Kidney epithelial cell (primary cell): ENCODE measurements around the gene GAS2L2. TPM values are rescaled to one million over a fixed set of nuclear protein-coding genes. Genes with fewer than 3 reads are reported as not detected.

Source experiments
- DNase-seq: peaks from one replicate; pipeline ENCODE4 v3.0.0-alpha.2; 2010; ENCODE audit warnings: low read depth
- H3K27me3 ChIP-seq: 2 replicates; pipeline ENCODE4 v1.6.0; 2011; ENCODE audit warnings: low read length; ENCODE audit not compliant: control insufficient read depth, insufficient read depth
- H3K36me3 ChIP-seq: 2 replicates; pipeline ENCODE4 v1.5.1; 2011; ENCODE audit warnings: low read length; ENCODE audit not compliant: control insufficient read depth, insufficient read depth
- H3K4me3 ChIP-seq: 2 replicates; pipeline ENCODE4 v1.5.1; 2011; ENCODE audit warnings: low read depth, mild to moderate bottlenecking, control low read depth, low read length
- total RNA-seq: library from RNA; depleted of rRNA; stranded (reverse); fragments of >200 nt; gene quantifications from 2 replicates; pipeline ENCODE4 v1.2.3, GENCODE V29; 2015
- TF ChIP-seq, protein P1 (sequence below): IDR thresholded peaks from 2 replicates; pipeline ENCODE4 v1.5.1; 2011; ENCODE audit warnings: mild to moderate bottlenecking, moderate library complexity, low read length, control low read depth, inconsistent platforms; ENCODE audit not compliant: insufficient read depth, poor library complexity, severe bottlenecking

Gene GAS2L2
- total RNA-seq, 1 donor from 2014 or later = not detected

DNA sequence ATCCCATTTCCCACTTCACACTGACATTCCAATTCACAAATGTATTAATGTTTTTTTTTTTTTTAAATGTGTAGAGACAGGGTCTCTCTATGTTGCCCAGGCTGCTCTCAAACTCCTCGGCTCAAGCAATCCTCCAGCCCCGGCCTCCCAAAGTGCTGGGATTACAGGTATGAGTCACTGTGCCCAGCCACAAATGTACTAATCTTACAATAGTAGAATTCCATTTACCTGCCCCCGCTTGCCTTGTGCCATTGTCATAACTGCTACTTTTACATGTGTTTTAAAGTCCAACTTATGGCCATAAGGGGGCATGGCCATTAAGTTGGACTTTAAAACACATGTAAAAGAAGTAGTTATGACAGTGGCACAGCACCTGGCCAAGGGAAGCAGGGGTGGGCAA lies 37.8 kb upstream of the GAS2L2 start:
- Histone ChIP-seq H3K27me3 (peaks cover 20% of the 10 kb centered on the region), H3K36me3 (no peaks in the 10 kb centered on the region), H3K4me3 (no peak overlapping the region)
- DNase-seq = no peak
- TF ChIP-seq, protein P1, sequence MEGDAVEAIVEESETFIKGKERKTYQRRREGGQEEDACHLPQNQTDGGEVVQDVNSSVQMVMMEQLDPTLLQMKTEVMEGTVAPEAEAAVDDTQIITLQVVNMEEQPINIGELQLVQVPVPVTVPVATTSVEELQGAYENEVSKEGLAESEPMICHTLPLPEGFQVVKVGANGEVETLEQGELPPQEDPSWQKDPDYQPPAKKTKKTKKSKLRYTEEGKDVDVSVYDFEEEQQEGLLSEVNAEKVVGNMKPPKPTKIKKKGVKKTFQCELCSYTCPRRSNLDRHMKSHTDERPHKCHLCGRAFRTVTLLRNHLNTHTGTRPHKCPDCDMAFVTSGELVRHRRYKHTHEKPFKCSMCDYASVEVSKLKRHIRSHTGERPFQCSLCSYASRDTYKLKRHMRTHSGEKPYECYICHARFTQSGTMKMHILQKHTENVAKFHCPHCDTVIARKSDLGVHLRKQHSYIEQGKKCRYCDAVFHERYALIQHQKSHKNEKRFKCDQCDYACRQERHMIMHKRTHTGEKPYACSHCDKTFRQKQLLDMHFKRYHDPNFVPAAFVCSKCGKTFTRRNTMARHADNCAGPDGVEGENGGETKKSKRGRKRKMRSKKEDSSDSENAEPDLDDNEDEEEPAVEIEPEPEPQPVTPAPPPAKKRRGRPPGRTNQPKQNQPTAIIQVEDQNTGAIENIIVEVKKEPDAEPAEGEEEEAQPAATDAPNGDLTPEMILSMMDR = no peak

DNA sequence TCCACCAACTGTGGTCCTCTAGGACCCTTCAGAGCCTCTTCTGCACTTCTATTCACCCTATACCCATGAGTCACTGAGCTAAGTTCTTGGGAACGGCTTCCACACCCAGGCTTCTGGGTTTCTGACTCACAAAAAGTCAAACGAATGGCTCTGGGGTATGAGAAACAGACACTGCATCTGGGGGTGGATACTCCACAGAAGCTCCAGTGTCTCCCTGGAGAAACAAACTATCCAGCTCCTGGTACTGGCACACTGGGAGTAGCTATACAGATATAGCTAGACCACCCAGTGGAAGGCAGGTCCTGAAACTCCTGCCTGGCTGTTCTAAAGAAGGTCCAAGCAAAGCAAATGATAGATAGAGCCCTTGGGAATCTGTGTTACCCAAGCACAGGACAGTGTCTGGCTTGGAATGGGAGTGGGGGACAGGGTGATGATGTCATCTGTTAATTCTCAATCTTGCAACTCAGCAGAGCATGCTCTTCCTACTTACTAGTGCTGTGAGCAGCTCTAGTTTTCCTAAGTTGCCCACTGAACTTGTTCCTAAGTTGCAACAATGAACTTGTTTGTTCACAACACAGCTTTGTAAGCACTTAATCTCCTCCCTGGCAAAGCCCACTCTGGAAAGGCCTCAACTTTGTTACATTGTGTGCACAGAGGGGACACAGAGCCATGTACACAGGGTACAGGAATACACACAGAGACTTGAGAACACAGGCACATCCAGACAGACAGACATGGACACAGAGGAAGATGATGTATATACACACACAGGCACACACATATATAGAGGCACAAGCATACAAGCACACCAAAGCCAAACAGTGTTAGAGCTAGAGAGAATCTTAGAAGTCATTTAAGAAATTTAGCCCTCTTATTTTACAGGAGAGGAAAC lies 35.7 kb upstream of the GAS2L2 start:
- Histone ChIP-seq H3K36me3 (no peaks in the 10 kb centered on the region), H3K27me3 (peaks cover 7% of the 10 kb centered on the region), H3K4me3 (no peak overlapping the region)
- TF ChIP-seq, protein P1 = no peak
- peak; percentile 80 for DNase-seq

DNA sequence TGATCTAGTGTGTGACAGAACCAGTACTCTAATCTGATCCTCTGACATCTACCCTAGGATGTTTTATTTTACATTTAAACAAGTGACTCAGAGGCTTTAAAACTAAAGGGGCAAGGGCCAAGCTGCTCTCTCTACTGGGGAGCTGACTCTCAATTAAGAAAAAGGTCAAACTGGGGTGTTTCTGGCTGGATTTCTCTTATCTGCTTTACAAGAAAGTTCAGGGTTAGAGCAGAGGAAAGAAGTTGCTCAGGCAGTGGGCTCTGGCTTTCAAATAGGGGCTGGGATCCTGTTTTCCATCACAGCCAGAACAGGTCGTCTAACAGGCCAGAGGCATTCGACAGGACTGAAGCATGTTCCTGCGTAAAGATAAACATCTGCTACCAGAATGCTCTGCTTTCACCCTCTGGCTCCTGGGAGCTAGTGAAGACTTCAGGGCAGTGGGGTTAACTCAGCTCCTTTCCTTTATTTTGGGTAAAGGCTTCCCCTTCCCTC lies 33.9 kb upstream of the GAS2L2 start:
- Histone ChIP-seq H3K4me3 (no peak overlapping the region), H3K27me3 (peaks cover 1% of the 10 kb centered on the region), H3K36me3 (no peaks in the 10 kb centered on the region)
- TF ChIP-seq, protein P1 = no peak
- no peak for DNase-seq

DNA sequence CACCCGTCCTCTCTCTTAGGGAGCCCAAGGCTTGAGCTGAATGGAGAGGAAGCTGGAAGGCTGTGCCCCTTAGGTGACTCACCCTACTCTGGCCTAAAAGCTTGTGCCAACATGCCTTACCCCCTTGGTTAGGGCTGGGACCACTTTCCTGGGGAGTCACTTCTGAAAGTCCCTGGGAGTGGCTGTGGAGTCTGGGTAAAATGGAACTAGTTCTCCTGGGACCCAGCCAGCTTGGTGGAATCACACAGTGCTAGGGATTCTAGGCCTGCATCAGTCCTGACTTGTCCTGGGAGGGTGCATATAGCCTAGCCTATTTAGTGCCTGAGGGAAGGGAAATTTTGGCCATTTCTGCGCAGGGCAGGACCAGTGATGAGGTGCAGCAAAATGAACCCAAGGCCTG lies 31.9 kb upstream of the GAS2L2 start:
- Histone ChIP-seq H3K4me3 (no peak overlapping the region), H3K36me3 (no peaks in the 10 kb centered on the region), H3K27me3 (peaks cover 6% of the 10 kb centered on the region)
- TF ChIP-seq, protein P1 = no peak
- DNase-seq = no peak

DNA sequence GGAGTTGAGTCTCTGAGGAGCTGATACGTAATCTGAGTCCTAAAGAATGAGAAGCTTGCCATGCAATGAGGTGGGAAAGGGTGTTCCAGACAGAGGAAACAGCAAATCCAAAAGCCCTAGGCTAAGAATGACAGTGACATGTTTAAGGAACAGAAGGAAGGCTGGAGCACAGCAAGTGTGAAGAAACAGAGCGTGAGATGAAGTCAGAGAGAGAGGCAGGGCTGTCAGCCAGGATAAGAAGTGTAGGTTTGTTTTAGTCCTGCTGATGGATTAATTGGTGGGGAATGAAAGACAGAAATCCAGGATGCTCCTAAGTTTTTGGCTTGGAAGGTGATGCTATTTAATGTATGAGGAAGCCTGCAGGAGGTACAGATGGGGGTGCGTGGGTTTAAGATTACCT lies 27.9 kb upstream of the GAS2L2 start:
- H3K36me3 ChIP-seq = no peaks in the 10 kb centered on the region
- H3K4me3 ChIP-seq = no peak overlapping the region
- DNase-seq = no peak
- peaks cover 6% of the 10 kb centered on the region for H3K27me3 ChIP-seq
- TF ChIP-seq, protein P1 = no peak

DNA sequence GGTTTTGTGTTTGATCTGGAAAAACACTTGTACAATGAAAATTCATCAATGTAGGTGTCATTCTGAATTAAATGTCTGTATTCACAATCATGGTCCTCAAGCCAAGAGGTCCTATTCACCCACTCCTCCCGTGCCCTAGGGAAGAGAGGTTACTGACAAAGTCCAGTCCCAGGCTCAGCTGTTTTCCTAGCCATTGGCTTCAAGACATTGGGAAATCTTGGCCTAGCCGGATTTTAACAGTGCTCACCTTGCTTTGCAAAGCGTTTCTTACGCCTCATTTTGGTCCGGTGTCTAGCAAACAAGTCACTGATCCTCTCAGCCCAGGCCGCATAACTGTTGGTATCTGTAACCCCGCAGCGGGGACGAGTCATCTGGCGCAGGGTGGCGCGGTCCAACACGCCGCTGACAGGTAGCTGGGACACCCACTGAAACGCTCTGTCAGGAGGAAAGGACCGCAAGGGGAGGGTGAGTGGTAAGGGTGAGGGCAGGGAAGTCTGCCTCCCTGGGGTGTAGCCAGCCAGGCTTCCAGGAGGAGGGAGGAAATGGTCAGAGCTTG lies 25.7 kb upstream of the GAS2L2 start:
- TF ChIP-seq, protein P1 = no peak
- no peak for DNase-seq
- H3K27me3 ChIP-seq = peaks cover 6% of the 10 kb centered on the region
- H3K4me3 ChIP-seq = no peak overlapping the region
- H3K36me3 ChIP-seq = no peaks in the 10 kb centered on the region
